OCI-LY3 (cell line): Measurements from ENCODE around the gene SCARB1.

Experiments
- EZH2phosphoT487 ChIP-seq: fragments of 200-600 bp; shearing (Covaris generic); IDR thresholded peaks from 2 replicates; pipeline ENCODE4 v1.6.1; 2018; ENCODE audit warnings: antibody characterized with exemption, mixed run types, low read depth
- TF ChIP-seq, protein P1 (sequence below): fragments of 200-600, 300-600 bp; sonication (generic); IDR thresholded peaks from 2 replicates; pipeline ENCODE4 v1.5.1; 2014; ENCODE audit warnings: antibody characterized with exemption, low read length, low read depth

DNA sequence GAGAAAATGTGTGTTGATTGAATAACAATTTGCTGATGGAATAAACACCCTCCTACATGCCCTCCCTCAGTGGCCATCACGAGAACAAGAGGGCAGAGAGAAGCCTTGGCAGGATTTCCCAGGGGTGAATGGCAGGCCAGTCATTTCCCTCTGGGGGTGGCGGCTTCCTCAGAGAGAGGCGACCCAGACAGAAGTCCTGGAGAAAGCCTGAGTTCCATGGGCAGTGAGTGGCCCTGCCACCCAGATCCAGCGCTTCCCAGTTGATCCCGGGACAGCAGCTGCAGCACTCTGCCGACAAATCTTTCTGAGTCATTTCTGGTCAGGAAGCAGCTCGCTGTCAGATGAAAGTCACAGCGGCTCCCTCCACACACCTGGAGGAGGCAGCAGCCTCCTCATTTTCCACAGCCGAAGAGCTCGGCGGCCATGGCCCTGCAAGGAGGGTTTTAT, 123.0 kb downstream of the SCARB1 start:
- TF ChIP-seq, protein P1, sequence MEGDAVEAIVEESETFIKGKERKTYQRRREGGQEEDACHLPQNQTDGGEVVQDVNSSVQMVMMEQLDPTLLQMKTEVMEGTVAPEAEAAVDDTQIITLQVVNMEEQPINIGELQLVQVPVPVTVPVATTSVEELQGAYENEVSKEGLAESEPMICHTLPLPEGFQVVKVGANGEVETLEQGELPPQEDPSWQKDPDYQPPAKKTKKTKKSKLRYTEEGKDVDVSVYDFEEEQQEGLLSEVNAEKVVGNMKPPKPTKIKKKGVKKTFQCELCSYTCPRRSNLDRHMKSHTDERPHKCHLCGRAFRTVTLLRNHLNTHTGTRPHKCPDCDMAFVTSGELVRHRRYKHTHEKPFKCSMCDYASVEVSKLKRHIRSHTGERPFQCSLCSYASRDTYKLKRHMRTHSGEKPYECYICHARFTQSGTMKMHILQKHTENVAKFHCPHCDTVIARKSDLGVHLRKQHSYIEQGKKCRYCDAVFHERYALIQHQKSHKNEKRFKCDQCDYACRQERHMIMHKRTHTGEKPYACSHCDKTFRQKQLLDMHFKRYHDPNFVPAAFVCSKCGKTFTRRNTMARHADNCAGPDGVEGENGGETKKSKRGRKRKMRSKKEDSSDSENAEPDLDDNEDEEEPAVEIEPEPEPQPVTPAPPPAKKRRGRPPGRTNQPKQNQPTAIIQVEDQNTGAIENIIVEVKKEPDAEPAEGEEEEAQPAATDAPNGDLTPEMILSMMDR: no peak
- no peak for TF ChIP-seq EZH2phosphoT487
